Measurements from ENCODE around the gene TNNT2. TPM values are rescaled to one million over a fixed set of nuclear protein-coding genes. Genes with fewer than 3 reads are reported as not detected.
A peak's percentile ranks its signal among the peaks of the same experiment; 100 is the strongest.

TNNT2 gene
- total RNA-seq, 4 donors from 2014 or later = 6.6 to 128 (median 45.7) TPM

GRCh38 chr1:201381130-201381529 is 3.6 kb upstream of the TNNT2 start:
- H3K9me3 ChIP-seq = no peaks in the 10 kb centered on the region
- no peaks in the 10 kb centered on the region for H3K4me1 ChIP-seq
- H3K36me3 ChIP-seq = no peaks in the 10 kb centered on the region
- H3K4me3 ChIP-seq = no peak overlapping the region
- 81 to 85% methylated on average over 7 of the region's 7 CpGs for WGBS, 2 donors
- TF ChIP-seq CTCF (IDR thresholded peaks at IDR 0.05) = no peak
- no peak for TF ChIP-seq POLR2A (IDR thresholded peaks at IDR 0.05)
- no peak for TF ChIP-seq EP300 (IDR thresholded peaks at IDR 0.05)
- no peak overlapping the region for H3K27ac ChIP-seq
- H3K27me3 ChIP-seq = peaks cover 0 to 11% of the 10 kb centered on the region in 2 donors
- DNase-seq (ENCODE audit: low spot score in 2 of 2) = no peak

GRCh38 chr1:201379733-201380242 is 2.3 kb upstream of the TNNT2 start:
- TF ChIP-seq EP300 (IDR thresholded peaks at IDR 0.05) = no peak
- no peak for TF ChIP-seq POLR2A (IDR thresholded peaks at IDR 0.05)
- no peak for TF ChIP-seq CTCF (IDR thresholded peaks at IDR 0.05)
- Histone ChIP-seq H3K9me3 (no peaks in the 10 kb centered on the region), H3K27ac (no peak overlapping the region), H3K4me3 (no peak overlapping the region), H3K36me3 (no peaks in the 10 kb centered on the region), H3K4me1 (peaks cover 0 to 4% (median 0%) of the 10 kb centered on the region in 4 donors), H3K27me3 (peaks cover 0 to 17% of the 10 kb centered on the region in 2 donors)
- DNase-seq (ENCODE audit: low spot score in 2 of 2) = no peak
- 78 to 83% methylated on average over 9 of the region's 9 CpGs for WGBS, 2 donors

- WGBS, 2 donors = 75 to 81% methylated on average over 4 to 6 of the region's 6 CpGs
Observed at GRCh38 chr1:201378804-201379203, 1.3 kb upstream of the TNNT2 start.

DNA sequence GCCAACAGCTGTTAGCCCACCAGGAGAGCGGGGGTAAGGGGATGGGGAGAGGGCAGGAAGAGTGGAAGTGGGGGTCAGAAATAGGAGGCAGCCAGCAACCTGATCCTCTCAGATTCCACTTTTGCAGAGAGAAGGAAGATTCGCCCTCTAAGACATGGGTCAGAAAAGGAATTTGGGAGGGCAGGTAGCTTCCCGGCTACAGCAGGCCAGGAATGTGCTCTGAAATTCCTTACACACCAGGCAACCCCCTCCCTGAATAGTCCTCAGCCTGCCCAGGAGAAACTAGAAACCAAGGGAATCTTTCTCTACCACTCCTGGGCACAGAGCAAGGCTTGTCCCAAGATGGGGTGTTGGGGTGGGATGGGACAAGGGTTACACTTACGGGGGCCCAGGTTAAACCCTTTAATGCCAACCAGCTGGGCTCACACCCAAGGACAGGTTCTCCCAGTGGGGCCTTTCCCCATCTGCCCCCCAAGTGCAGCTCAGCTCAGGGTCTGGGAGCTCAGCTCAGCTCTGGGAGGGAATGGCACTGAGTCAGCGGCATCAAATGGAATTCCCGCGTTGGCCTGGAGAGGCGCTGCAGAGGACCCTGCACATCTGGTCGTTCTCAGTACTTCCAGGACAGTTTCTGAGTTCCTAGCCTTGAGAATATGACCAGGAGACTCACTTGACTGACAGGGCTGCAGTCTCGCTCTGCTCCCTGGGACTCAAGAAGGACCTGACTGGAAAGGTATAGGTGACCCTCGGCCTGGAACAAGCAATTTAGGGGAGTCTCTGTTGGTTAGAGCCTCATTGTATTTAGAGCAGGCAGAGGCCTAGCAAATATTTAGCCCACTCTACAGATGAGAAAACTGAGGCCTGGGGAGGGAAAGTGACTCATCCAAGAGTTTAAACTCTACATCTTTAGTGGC is 761 bp downstream of the TNNT2 start:
- H3K27me3 ChIP-seq = peaks cover 0 to 17% of the 10 kb centered on the region in 2 donors
- H3K9me3 ChIP-seq = no peaks in the 10 kb centered on the region
- H3K4me1 ChIP-seq = peaks cover 0 to 4% (median 0%) of the 10 kb centered on the region in 4 donors
- no peak for TF ChIP-seq POLR2A (IDR thresholded peaks at IDR 0.05)
- peak; percentile 11 to 40 (median 34) for TF ChIP-seq CTCF (IDR thresholded peaks at IDR 0.05)
- no peak overlapping the region for H3K27ac ChIP-seq
- no peak overlapping the region for H3K4me3 ChIP-seq
- 41 to 43% methylated on average over 11 of the region's 11 CpGs for WGBS, 2 donors
- no peak for DNase-seq (ENCODE audit: low spot score in 2 of 2)
- no peaks in the 10 kb centered on the region for H3K36me3 ChIP-seq

More at GRCh38 chr1:201378804-201379203, 1.3 kb upstream of the TNNT2 start:
- TF ChIP-seq POLR2A (IDR thresholded peaks at IDR 0.05) (no peak), CTCF (IDR thresholded peaks at IDR 0.05) (no peak), EP300 (IDR thresholded peaks at IDR 0.05) (no peak)
- Histone ChIP-seq H3K9me3 (no peaks in the 10 kb centered on the region), H3K36me3 (no peaks in the 10 kb centered on the region), H3K4me1 (peaks cover 0 to 4% (median 0%) of the 10 kb centered on the region in 4 donors), H3K27ac (no peak overlapping the region), H3K4me3 (no peak overlapping the region), H3K27me3 (peaks cover 0 to 17% of the 10 kb centered on the region in 2 donors)
- no peak for DNase-seq (ENCODE audit: low spot score in 2 of 2)

DNA sequence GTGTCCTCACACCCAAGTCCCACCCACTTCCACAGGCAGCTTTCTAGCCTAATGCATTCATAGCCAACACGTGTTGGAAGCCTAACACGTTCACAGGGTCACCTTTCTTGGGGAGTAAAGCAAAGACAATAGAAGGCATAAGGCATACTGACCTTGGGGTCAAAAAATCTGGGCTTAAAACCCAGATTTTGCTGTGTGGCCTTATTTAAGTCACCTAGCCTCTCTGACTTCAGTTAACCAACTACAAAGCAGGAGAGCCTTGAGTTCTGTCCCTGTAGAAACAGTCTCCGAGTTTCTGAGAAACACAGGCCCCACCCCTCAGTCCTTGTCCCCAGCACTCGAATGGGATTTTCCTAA is 1.4 kb downstream of the TNNT2 start:
- H3K36me3 ChIP-seq = no peaks in the 10 kb centered on the region
- no peak overlapping the region for H3K4me3 ChIP-seq
- H3K9me3 ChIP-seq = no peaks in the 10 kb centered on the region
- peaks cover 0 to 4% (median 0%) of the 10 kb centered on the region in 4 donors for H3K4me1 ChIP-seq
- H3K27me3 ChIP-seq = peaks cover 0 to 17% of the 10 kb centered on the region in 2 donors
- 28 to 29% methylated on average over 4 of the region's 4 CpGs for WGBS, 2 donors
- TF ChIP-seq POLR2A (IDR thresholded peaks at IDR 0.05) = no peak
- TF ChIP-seq CTCF (IDR thresholded peaks at IDR 0.05) = no peak
- TF ChIP-seq EP300 (IDR thresholded peaks at IDR 0.05) = no peak
- H3K27ac ChIP-seq = no peak overlapping the region
- no peak for DNase-seq (ENCODE audit: low spot score in 2 of 2)

Measured in tibial nerve (tissue), 4 donors.